Measurements from ENCODE around the gene P3H2.

- TF ChIP-seq CTCF (conservative IDR thresholded peaks at IDR 0.05 in 1 of 2, IDR thresholded peaks at IDR 0.05 in 1 of 2; ENCODE audit: low read depth in 1 of 2, low read length in 2 of 2) (no peak), EZH2 (IDR thresholded peaks at IDR 0.05; ENCODE audit: low read length, missing control alignments) (no peak)
Measured at GRCh38 chr3:189911001-189911400, 209.7 kb downstream of the P3H2 start.
